ENCODE data around the gene ATP10A.

- TF ChIP-seq YY1 (IDR thresholded peaks at IDR 0.05; ENCODE audit: low read depth, low read length) (no peak), NANOG (IDR thresholded peaks at IDR 0.05; ENCODE audit: insufficient read depth, low read depth, low read length, poor library complexity, severe bottlenecking) (no peak), CTCF (IDR thresholded peaks at IDR 0.05; ENCODE audit: control extremely low read depth in 1 of 3, insufficient read depth in 1 of 3, low read depth in 1 of 3, low read length in 3 of 3) (no peak), POLR2A (IDR thresholded peaks at IDR 0.05; ENCODE audit: control extremely low read depth in 1 of 2, low read depth in 2 of 2, low read length in 2 of 2) (no peak), ATF2 (IDR thresholded peaks at IDR 0.05; ENCODE audit: low read length) (no peak), EZH2 (IDR thresholded peaks at IDR 0.05; ENCODE audit: low read depth, low read length, severe bottlenecking) (no peak), CBX8 (IDR thresholded peaks at IDR 0.05; ENCODE audit: borderline replicate concordance, low read depth, low read length) (no peak), SIN3A (conservative IDR thresholded peaks at IDR 0.05 in 1 of 2, IDR thresholded peaks at IDR 0.05 in 1 of 2; ENCODE audit: low read depth in 1 of 2, low read length in 2 of 2) (no peak), RAD21 (IDR thresholded peaks at IDR 0.05 in 1 of 2, conservative IDR thresholded peaks at IDR 0.05 in 1 of 2; ENCODE audit: low read depth in 2 of 2, low read length in 2 of 2) (no peak), SP1 (IDR thresholded peaks at IDR 0.05; ENCODE audit: low read depth, low read length) (no peak), JUND (IDR thresholded peaks at IDR 0.05; ENCODE audit: low read length) (no peak), SIRT6 (IDR thresholded peaks at IDR 0.05; ENCODE audit: low read length) (no peak)
These were observed 221.8 kb downstream of the ATP10A start for GRCh38 chr15:25641361-25641760.

Measured in H1 (cell line).